Heart left ventricle (tissue), 13 donors: Measurements from ENCODE around the gene MRC2.

Source experiments
- POLR2A ChIP-seq, 2 donors: fragments of 450-650 bp; IDR thresholded peaks; one replicate each; pipeline ENCODE4 v1.6.1; 2017; ENCODE audit warnings: antibody characterized with exemption in 2 of 2, mild to moderate bottlenecking in 2 of 2, moderate library complexity in 2 of 2
- TF ChIP-seq, protein P1 (sequence below), 12 donors: fragments of 200-600 bp; sonication (generic) in 4 of 12; IDR thresholded peaks; one replicate each; pipeline versions ENCODE4 v1.5.0 to v1.8.0; 2018 to 2022; ENCODE audit warnings: antibody characterized with exemption in 12 of 12, mild to moderate bottlenecking in 5 of 12
- donor health status: ischemic (EF 13 %, LVEDD 7.1; RV severe dilation, severe dysfunction).
- donor health status: DM: no; HTN: yes; CAD: no.
- donor health status: DM: no; HTN: no; CAD: no.
- donor health status: ischemic (EF 25% LVEDD 6.9; RV normal size, moderate dysfunction).
- donor health status: ischemic (EF 25% LVEDD 5.7; RV mildly dilated, moderate dysfunction).
- donor health status: ischemic (EF 35%, LVEDD 5.7; RV mildly dilated, moderate dysfunction).
- donor health status: nonischemic (EF 11% LVEDD 7.7; RV severe dilation, severe dysfunction).
- donor health status: DM: yes; HTN: yes; CAD: no.
- donor health status: PGD.
- donor health status: ischemic (EF 29% LVEDD 5.4; RV normal size, mild dysfunction).
- donor health status: nonischemic (EF 23%, LVEDD 6.1; RV moderate dilation, normal function).

- TF ChIP-seq, protein P1, sequence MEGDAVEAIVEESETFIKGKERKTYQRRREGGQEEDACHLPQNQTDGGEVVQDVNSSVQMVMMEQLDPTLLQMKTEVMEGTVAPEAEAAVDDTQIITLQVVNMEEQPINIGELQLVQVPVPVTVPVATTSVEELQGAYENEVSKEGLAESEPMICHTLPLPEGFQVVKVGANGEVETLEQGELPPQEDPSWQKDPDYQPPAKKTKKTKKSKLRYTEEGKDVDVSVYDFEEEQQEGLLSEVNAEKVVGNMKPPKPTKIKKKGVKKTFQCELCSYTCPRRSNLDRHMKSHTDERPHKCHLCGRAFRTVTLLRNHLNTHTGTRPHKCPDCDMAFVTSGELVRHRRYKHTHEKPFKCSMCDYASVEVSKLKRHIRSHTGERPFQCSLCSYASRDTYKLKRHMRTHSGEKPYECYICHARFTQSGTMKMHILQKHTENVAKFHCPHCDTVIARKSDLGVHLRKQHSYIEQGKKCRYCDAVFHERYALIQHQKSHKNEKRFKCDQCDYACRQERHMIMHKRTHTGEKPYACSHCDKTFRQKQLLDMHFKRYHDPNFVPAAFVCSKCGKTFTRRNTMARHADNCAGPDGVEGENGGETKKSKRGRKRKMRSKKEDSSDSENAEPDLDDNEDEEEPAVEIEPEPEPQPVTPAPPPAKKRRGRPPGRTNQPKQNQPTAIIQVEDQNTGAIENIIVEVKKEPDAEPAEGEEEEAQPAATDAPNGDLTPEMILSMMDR (IDR thresholded peaks at IDR 0.05), result no peak
- no peak for TF ChIP-seq POLR2A (IDR thresholded peaks at IDR 0.05)
Measured at GRCh38 chr17:62704381-62704971, 77.0 kb downstream of the MRC2 start.
